NCI-H446 treated with DMSO at 0.1 percent for 48 hours (cell line): ENCODE measurements around the gene CD82.

Experiments
- DNase-seq: peaks from one replicate; lab custom pipeline; 2025; lab: John Stamatoyannopoulos, UW

The CD82 gene

DNA sequence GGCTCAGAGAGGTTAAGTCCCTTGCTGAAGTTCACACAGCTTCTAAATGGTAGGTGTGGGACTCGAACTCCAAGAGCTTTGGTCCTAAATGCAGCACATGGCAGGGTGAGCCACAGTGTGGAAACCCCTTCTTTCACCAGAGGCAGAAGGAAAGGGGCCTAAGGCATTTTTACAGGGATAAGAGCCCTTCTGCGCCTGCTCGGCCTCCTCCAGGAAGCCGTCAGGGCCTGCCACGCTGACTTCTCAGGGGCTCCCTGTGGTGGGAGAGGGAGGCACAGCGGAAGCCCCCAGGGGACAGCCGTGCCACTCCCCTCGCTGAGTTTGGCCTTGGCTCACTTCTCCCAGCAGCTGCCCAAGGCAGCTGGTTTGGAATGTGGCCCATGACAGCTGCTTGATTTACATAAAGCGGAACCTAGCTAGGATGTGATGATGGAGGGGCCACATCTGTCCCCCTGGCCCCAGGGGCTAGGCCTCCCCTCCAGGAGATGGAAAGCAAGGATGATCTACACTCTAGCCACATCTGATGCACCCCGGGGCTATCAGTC lies 35.4 kb downstream of the CD82 start:
- DNase-seq, result peak; percentile 54

DNA sequence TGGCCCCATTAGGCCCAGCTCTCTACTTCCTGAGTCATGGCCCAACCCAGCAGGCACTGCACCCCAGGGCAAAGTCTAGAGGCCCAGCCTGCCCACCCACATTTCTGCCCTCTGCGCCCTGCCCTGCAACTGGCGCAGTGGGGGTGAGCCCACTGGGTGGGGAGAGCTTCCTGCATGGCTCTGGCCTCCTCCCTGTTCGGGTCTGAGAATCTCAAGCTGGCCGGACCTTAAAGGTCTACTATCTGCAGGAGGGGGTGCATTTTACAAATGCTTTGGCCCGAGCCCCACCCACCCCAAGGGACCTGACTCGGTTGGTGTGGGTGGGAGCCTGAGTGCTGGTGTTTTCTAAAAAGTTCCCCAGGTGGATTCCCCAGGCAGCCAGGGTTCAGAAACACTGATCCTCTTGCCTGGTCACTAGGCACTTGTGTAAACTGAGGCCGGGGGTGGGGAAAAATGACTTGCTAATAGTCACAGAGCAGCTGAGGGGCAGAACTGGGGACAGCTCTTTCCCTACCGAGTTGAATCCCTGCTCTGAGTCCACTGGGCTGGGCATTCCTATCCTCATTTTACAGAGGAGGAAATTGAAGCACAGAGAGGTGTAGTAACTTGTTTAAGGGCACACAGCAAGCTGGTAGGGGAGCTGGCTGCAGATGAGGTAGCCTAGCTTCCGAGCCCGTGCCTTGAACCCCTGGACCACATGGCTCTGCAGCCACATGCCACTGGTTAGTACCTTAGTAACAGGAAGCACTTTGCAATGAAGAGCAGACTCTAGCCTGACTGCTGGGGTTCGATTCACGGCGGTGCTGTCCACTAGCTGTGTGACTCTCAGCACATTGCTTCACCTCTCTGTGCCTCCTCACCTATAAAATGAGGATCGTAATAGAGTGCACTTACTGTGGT lies 36.3 kb downstream of the CD82 start:
- DNase-seq, result no peak

DNA sequence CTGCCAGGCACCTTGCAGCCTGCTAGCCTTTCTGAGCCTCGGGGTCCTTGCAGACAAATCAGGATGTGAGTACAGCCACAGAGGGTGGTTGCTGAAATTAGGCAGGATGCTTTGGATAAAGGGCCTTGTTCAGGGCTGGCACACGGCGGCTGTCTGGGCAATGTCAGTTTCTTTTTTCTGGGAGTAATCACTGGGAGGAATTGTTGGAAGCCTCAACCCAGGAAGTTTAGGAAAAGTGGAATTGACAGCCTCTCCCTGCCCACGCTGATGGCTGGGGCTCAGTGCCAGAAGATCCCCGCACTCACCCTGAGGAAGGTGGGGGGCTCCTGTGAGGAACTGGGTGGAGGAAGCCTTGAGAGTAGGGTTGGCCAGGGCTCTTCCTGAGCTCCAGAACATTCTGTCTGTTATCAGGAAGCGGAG lies 37.4 kb downstream of the CD82 start:
- no peak for DNase-seq

DNA sequence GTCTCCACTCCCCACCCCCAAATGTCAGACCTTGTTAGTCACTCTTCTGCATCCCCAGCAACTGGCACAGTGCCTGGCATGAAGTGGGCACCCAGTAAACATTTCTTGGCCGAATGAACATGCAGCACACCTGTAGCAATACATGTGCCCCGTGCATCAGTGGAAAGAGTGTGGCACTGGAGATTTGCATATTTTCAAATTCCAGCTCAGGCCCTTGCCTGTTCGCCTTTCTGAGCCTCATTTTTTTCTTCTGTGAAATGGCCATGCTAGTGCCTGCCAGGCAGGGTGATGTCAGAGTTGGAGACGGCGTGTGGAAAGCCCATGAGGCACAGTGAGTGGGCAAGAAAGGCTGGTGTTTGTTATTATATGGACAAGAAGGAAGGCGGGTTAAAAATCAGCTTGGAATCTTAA lies 38.7 kb downstream of the CD82 start:
- DNase-seq, result no peak

DNA sequence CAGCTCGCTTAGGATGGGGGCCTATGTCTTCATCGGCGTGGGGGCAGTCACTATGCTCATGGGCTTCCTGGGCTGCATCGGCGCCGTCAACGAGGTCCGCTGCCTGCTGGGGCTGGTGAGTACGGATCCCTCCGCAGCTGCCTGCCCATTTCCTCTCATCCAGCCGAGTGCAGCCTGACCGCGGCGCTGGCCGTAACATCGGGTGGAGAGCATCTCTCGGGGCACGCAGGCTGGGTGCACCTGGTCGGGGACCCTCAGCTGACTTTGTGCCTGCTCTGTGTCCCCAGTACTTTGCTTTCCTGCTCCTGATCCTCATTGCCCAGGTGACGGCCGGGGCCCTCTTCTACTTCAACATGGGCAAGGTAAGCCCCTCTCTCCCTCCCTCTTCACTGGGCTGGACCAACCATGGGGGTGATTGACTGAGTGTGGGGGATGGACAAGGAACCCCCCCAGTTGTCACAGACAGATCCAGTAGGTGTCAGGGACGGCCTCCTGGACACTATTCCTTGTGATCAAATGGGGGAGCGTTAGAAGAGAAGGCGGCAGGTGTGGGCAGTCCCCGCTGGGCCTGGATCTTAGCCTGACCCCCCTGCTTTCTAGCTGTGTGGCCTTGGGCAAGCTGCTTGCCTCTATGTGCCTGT lies 39.7 kb downstream of the CD82 start:
- no peak for DNase-seq

DNA sequence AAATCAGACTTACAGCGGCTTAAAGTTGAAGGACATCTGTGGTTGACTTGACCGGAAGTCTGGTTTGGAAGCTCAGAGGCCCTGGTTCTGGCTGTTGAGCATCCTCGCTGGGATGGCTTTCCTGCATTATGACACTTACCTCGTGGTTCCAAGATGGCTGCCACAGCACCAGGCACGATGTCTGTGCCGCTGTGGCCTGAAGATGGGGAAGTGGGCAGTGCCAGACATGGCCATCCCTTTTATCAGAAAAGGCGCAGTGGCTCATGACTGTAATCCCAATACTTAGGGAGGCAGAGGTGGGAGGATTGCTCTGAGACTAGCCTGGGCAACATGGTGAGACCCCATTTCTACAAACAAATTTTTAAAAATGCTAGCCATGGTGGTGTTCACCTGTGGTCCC lies 40.5 kb downstream of the CD82 start:
- DNase-seq, result no peak

DNA sequence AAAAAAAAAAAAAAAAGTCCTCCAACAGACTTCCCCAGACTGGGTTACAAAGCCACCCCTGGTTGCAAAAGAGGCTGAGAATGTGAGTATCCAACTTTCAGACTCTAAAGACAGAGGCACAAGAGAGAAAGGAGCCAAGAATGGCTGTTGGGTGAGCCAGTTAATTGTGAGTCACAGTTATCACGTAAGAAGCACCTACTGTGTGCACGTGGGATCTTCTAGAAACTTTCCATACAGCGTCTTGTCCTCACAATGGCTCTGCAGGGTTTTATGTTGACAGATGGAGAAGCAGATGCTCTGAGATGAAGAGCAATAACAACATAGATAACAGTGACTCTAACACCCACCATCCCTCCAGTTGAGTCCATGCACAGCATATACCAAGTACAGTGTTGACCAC lies 41.0 kb downstream of the CD82 start:
- no peak for DNase-seq

DNA sequence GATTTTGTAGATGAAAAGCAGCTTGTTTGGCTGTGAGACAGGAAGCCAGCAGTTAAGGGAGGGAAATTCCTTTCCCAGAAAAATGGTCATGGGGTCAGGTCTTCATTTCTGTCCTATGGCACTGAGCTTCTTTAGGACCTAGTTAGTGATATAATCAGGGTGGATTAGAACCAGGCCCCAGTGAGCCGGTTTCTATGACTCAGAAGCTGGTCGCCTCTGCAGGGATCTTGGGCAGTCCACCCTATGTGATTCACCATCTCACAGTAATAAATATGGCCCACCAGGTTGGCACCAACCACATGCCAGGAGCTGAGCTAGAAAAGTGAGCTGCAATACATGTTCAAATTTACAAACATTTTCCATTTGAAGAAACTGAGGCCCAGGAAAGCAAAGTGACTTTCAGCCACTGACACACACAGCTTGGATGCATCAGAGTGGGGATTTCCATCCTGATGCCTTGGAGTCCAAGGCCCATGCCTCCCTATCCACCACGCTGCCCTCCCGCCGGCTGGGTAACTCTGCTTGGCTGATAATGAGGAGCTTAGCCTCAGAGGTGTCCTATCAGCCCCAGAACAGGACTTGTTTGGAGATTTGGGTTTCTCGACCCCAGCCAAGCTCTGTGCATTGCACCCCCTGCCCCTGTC lies 42.0 kb downstream of the CD82 start:
- no peak for DNase-seq

DNA sequence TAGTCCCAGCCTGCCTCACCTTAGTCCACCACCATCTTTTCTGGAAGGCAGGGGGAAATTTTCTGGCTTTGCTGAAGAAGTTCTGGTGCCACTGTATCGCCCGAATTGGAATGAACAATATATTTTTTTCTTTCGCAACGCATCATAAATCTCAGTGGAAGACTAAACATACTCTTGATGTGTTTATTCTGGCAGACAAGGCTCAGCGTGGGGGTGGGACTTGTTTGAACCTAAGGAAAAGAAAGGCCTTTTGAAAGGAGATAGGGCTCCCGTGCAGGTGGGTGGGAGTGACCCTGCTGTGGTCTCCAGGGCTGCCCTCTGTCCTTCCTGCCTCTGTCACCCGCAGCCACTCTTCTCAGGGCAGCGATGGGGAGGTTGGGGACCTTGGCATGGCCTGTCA lies 42.5 kb downstream of the CD82 start:
- DNase-seq, result no peak

DNA sequence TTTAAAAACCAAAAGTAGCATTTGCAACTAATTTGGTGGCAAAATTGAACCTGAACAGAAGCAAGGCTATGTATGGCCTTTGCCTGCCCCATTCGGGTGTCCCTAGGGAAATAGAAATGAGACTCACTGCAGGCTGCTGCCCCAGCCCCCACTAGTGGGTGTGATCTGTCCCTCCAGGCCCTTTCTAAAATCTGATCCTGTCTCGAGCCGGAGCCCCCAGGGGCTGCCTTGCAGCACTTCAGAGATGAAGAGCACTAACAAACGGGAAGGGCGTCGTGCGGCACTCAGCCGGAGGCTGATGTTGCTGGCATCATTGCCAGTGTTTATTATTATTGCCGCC lies 43.2 kb downstream of the CD82 start:
- DNase-seq, result no peak

DNA sequence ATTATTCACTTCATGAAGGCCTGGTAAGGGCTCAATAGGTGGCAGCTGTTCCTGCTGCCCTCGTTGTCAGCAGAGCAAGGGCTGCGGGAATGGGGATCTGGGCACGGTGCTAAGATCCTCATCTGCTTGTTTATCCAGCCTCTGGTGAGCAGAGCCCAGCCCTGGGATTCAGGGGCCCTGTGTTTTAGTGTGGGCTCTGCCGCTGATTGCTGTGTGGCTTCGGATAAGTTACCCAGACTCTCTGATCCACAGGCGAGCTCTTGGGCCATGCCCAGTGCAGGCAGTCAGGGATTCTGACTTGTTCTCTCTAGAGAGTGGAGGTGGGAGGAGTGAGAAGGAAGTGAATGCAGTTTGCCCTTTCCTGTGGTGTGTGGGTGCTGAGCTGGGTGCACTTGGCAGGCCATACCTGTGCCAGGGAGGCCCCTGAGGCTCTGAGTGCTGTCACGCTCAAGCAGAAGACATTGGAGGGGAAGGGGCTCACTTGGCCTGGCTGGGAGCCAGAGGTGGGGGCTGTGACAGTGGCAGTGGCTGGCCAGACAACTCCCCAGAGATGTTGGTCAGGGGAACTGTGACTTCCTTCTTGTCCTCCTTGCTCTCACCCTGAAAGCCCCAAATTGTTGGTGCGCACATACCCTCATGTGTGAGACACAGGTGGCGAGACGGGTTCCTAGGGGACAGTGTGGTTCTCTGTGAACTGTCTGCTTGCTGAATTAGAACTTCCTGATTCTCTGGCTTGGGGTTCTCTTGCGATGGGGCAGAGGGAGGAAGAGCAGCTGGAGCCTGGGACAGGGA lies 43.7 kb downstream of the CD82 start:
- peak; percentile 61 for DNase-seq

DNA sequence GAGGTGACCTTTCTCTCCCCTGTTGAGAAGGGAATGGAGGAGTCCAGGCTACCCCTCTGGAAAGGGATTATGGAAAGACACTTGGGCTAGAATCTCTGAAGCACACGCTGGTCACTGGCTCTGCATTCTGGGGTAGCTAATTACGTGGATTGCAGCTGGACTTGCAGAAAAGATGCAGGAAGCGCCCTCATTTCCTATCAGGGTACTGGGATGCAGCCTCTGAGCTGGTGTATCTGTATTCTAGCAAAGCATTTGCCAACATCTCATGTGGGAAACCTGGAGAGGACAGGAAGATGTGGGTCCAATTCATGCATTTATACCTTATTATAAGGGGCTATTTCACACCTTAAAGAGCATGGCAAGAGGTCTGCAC lies 44.3 kb downstream of the CD82 start:
- DNase-seq, result no peak

DNA sequence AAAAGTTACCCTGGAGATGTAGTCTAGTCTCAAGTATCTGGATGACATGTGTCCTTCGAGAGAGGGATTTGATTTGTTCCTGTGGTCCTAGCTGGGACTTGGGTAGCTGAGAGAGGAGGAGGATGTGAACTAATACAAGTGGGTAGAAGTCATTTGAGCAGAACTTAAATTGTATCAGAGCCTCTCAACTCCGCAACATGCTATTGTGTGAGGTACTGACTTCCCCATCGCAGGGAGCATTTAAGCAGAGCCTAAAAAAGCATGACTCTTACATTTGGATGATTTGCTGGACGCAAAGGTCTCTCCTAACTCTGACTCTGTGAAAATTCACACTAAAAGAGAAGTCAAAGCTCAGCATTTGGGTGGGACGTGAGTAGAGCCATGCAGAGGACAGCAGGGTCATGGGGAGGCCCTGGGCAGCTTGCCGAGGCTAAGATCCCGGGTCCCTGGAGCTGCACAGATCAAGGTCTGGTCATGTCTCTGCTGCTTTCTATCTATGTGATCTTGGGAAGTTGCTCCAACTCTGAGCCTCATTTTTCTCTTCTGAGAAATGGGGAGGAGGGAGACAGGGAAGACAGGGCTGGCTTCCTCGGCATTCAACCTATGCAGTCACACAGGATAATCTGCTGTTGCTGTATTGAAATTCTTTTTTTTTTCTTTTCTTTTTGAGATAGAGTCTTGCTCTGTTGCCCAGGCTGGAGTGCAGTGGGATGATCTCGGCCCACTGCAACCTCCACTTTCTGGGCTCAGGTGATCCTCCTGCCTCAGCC lies 44.9 kb downstream of the CD82 start:
- no peak for DNase-seq

DNA sequence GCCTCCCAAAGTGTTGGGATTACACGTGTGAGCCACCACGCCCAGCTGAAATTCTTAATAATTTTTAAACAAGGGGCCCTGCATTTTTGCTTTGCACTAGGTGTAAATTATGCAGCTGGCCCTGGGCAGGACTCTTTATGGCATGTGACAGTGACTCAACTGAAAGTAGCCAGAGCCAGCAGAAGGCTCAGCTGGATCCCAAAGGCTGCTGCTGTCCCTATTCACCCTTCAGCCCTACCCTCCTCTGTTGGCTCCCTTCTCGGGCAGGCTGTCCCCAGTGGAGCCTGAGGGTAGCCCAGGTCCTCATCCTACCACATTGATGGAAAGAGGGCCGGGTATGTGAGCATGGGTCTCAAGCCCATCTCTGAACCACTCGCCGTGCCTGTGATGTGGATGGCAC lies 45.6 kb downstream of the CD82 start:
- no peak for DNase-seq

DNA sequence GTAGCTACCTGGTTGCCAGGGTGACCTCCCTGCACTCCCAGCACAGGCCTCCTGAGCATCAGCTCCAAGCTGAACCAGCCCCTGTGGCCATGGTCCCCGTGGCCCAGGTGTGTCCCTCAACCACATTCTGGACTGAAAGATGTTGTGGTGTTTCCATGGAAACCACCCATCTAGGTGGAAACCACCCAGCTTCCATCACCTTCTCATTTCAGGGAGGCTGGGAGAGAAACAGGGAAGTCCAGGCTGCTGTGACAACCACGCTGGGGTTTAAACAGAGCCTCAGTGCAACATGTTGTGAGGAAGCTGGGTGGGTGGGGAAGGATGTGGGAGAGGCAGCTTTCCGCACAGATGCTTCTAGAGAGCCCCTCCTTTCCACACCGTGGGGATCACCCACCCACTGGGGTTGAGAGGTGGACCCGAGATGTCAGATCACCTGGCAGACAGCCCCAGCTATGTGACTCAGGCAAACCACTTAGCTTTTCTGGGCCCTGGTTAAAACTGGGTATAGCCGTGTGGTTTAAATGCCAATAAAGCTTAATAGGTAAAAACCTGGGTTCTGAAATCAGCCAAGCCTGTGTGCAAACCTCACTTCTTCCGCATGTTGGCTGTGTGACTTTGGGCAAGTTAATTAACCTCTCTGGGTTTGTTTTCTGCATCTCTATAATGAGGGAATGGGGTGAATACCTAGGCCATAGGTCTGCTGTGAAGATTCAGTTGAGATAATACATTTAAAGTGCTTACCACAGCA lies 46.4 kb downstream of the CD82 start:
- DNase-seq, result no peak

DNA sequence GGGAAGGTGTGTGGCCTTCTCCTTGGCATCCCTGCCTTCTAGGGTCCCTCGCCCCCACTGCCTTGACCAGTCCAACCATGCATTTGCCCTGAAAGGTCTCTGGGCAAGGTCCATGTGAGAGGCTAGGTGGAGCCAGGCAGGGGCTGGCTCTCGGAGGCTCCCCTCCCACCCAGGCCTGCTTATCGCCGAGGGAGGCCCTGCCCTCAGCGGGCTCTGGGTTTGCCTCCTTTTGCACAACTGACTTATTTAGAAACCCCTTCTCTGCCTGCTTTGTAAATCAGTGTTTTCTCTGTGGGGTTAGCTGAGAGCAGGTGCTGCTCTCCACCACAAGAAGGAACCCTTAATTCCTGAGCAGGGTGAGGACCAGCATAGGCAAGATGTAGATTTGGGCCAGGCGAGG lies 47.7 kb downstream of the CD82 start:
- DNase-seq, result no peak

DNA sequence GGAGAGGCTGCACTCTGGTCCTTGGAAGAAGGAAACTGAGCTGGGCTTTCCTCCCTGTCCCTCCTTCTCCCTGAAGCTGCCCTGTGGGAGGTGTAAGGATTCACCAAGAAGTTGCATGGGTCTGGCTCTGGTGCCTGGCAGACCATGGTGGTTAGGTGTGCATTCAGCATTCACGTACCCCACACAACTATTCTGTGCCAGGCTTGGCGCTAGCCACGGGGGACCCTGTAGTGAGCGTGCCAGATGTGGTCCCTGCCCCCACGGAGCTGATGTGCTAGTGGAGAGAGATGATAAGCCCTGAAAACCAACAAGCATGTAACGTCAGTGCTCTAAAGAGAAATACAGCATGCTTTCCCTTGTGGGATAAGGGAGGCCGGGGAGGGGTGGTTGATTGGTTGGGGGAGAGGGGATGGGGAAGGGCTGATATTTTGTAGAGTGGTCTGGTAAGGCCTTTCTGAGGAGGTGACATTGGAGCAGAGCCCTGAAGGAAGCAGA lies 48.9 kb downstream of the CD82 start:
- no peak for DNase-seq

DNA sequence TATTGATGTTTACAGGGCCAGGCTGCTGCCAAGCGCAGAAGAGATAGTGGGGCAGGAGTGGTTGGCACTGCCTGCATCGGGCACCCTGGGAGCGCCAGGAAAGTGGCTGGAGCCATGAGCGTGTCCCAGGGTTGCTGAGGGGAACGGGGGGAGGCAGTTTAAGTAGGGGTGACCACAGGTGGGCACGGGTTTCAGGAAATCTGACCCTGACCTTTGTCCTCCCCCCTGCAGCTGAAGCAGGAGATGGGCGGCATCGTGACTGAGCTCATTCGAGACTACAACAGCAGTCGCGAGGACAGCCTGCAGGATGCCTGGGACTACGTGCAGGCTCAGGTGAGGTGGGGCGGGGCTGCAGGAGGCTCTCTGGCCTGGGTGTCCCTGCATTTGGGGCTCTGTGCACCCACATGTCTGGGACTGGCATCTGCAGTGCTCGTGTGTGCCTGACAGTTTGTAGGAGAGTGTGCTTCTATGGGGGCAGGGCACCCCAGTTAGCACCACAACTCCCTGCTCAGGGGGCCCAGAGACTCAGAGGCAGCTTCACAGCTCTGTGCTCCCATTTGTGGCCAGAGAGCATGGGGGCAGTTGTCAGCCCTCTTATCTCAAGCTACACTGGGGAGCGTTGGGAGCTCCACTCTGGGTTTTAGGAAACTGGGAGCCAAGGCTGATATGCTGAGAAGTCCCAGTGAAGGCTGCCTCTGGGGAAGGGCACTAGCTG lies 49.7 kb downstream of the CD82 start:
- DNase-seq, result no peak

DNA sequence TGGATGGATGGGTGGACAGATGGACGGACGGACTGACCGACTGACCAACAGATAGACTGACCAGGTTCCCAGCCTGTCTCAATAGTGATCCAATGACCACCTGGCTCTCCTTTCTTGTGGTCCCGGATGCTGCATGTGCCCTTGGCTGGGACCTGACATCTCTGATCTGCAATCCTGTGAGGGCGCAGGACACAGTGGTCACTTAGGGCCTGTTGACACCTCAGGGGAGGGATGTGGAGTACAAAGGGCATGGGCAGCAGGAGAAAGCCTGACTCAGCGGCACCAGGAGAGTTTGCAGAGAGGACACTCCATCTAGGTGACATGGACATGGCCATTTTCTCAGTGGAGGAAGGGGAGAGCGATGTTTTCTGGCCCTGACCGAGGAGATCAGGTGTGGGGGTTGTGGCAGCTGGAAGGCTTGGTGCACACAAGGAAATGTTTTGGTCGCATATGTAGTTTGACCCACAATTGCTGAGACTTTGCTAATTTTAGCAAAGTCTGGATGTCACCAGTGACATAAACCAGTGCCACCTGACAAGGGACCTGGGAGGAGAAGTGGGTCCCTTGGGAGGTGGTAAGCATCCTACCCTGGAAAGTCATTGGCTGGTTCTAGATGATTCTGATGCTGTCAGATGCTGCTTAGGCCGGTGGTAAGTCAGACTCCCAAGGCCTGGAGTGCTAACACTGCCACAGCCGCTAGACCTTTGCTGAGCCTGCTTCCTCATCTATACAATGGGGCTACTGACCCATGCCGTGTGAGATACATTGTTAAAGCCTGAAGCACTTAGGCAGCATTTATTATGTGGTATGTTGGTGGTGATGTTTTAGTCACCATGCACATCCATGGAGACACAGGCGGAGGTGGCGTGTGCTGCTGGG lies 50.7 kb downstream of the CD82 start:
- DNase-seq, result no peak
